Measurements from ENCODE around the gene NDUFA6. TPM values are rescaled to one million over a fixed set of nuclear protein-coding genes. Genes with fewer than 3 reads are reported as not detected.
"Not testable (repeated sequence)": the region's sequence is repeated elsewhere in the genome, so short reads cannot be mapped to it uniquely, and the experiment has no call there.

Gene NDUFA6
- total RNA-seq, 1 donor from 2014 or later: 62.2 TPM

DNA sequence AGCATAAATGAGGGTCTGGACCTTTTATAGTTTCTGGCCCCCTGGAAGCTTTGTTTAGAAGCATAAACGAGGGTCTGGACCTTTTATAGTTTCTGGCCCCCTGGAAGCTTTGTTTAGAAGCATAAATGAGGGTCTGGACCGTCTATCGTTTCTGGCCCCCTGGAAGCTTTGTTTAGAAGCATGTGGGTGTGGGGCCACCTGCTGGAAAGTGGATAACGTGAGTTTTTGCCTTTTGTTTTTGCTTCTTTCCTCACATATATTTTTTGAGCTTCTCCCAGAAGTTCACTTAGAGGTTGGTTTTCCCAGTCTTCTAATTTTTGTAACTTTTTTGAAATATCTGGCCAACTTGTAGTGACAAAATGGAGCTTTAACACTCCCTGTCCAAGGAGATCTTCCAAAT, 22.2 kb upstream of the NDUFA6 start:
- H3K27ac Mint-ChIP-seq (ENCODE audit: unreplicated experiment); DNase-seq (ENCODE audit: low spot score); H3K4me3 Mint-ChIP-seq (ENCODE audit: unreplicated experiment); H3K27me3 Mint-ChIP-seq (ENCODE audit: low read depth); H3K4me1 Mint-ChIP-seq (ENCODE audit: low read depth): not testable (repeated sequence)
- H3K9me3 Mint-ChIP-seq (ENCODE audit: low read depth): peaks cover 10% of the 10 kb centered on the region
- peak; percentile 38 for TF ChIP-seq CTCF (IDR thresholded peaks at IDR 0.05)
- H3K36me3 Mint-ChIP-seq (ENCODE audit: low read depth): peaks cover 17% of the 10 kb centered on the region

DNA sequence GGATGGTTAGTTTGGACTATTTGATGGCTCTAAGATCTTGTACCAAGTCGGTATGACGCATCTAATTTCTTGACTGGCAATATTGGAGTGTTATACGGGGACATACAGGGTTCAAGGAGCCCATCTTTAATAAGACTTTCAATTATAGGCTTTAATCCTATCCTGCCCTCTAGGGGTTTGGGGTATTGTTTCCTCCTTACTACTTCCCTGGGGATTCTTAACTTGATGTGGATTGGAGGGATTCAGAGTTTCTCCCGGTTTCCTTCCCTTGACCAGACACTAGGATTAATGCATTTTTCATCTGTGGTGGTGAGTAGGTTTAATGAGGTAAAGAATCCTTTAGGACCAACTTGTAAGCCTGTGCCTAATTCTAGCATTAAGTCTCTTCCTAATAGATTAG, 21.2 kb upstream of the NDUFA6 start:
- no peak overlapping the region for H3K4me3 Mint-ChIP-seq (ENCODE audit: unreplicated experiment)
- DNase-seq (ENCODE audit: low spot score): no peak
- no peak overlapping the region for H3K27ac Mint-ChIP-seq (ENCODE audit: unreplicated experiment)
- TF ChIP-seq CTCF (IDR thresholded peaks at IDR 0.05): no peak
- H3K36me3 Mint-ChIP-seq (ENCODE audit: low read depth): peaks cover 18% of the 10 kb centered on the region
- H3K9me3 Mint-ChIP-seq (ENCODE audit: low read depth): peaks cover 10% of the 10 kb centered on the region
- no peaks in the 10 kb centered on the region for H3K4me1 Mint-ChIP-seq (ENCODE audit: low read depth)
- no peaks in the 10 kb centered on the region for H3K27me3 Mint-ChIP-seq (ENCODE audit: low read depth)

DNA sequence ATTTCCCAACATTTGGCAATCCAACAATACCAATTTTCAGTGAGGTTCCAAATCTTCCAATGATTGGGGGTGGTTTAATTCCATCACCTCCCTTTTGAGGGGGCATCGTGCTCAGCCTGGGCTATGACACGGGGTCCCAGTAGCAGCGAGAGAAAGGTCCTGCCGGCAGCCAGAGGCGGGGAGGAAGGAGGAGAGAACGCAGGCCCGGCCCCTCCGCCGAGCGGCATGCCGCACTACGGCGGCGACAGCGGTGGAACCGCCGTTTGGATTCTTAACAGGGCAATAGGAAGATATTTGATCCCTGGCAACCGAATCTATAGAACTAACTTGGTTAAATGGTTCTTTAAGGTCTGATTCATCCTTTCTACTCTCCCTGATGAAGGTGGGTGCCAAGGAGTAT, 18.3 kb upstream of the NDUFA6 start:
- no peak for TF ChIP-seq CTCF (IDR thresholded peaks at IDR 0.05)
- Mint-ChIP-seq H3K36me3 (ENCODE audit: low read depth) (peaks cover 12% of the 10 kb centered on the region), H3K27me3 (ENCODE audit: low read depth) (no peaks in the 10 kb centered on the region), H3K4me3 (ENCODE audit: unreplicated experiment) (no peak overlapping the region), H3K9me3 (ENCODE audit: low read depth) (peaks cover 9% of the 10 kb centered on the region), H3K27ac (ENCODE audit: unreplicated experiment) (no peak overlapping the region), H3K4me1 (ENCODE audit: low read depth) (no peaks in the 10 kb centered on the region)
- no peak for DNase-seq (ENCODE audit: low spot score)

- peaks cover 24% of the 10 kb centered on the region for H3K36me3 Mint-ChIP-seq (ENCODE audit: low read depth)
- not testable (repeated sequence) for H3K4me3 Mint-ChIP-seq (ENCODE audit: unreplicated experiment)
These were observed 13.8 kb upstream of the NDUFA6 start for GRCh38 chr22:42104332-42104860.

GRCh38 chr22:42101199-42101598, 10.6 kb upstream of the NDUFA6 start:
- no peak overlapping the region for H3K27ac Mint-ChIP-seq (ENCODE audit: unreplicated experiment)
- no peak for DNase-seq (ENCODE audit: low spot score)
- H3K27me3 Mint-ChIP-seq (ENCODE audit: low read depth): no peaks in the 10 kb centered on the region
- peaks cover 29% of the 10 kb centered on the region for H3K9me3 Mint-ChIP-seq (ENCODE audit: low read depth)
- H3K4me1 Mint-ChIP-seq (ENCODE audit: low read depth): no peaks in the 10 kb centered on the region
- TF ChIP-seq CTCF (IDR thresholded peaks at IDR 0.05): no peak
- H3K4me3 Mint-ChIP-seq (ENCODE audit: unreplicated experiment): no peak overlapping the region
- H3K36me3 Mint-ChIP-seq (ENCODE audit: low read depth): peaks cover 26% of the 10 kb centered on the region

More at GRCh38 chr22:42104332-42104860, 13.8 kb upstream of the NDUFA6 start:
- H3K27ac Mint-ChIP-seq (ENCODE audit: unreplicated experiment); H3K4me1 Mint-ChIP-seq (ENCODE audit: low read depth); H3K27me3 Mint-ChIP-seq (ENCODE audit: low read depth); DNase-seq (ENCODE audit: low spot score): not testable (repeated sequence)
- peaks cover 26% of the 10 kb centered on the region for H3K9me3 Mint-ChIP-seq (ENCODE audit: low read depth)

DNA sequence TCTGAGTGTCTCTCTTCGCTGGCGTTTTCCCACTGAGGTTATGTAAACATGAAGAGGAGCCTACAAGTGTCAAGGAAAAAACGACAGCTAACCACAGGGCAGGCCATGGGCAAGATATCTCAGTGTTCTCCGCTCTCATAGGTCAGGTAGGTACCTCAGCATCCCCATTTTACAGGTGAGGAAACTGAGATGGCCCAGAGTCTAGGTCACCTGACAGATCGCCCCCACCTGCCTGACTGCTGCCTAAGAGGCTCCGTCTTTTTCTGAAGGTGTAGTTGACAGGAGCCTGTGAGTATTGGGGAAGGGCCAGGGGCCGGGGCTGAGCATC, 847 bp upstream of the NDUFA6 start:
- peaks cover 4% of the 10 kb centered on the region for H3K36me3 Mint-ChIP-seq (ENCODE audit: low read depth)
- peak overlapping the region; percentile 96 for H3K4me3 Mint-ChIP-seq (ENCODE audit: unreplicated experiment)
- H3K27ac Mint-ChIP-seq (ENCODE audit: unreplicated experiment): peak overlapping the region; percentile 91
- no peak for DNase-seq (ENCODE audit: low spot score)
- TF ChIP-seq CTCF (IDR thresholded peaks at IDR 0.05): no peak
- H3K9me3 Mint-ChIP-seq (ENCODE audit: low read depth): peaks cover 3% of the 10 kb centered on the region
- H3K4me1 Mint-ChIP-seq (ENCODE audit: low read depth): peaks cover 22% of the 10 kb centered on the region
- H3K27me3 Mint-ChIP-seq (ENCODE audit: low read depth): no peaks in the 10 kb centered on the region
